CD14-positive monocyte (primary cell): ENCODE data around the gene ZNF546. TPM values are rescaled to one million over a fixed set of nuclear protein-coding genes. Genes with fewer than 3 reads are reported as not detected.

Experiments
- DNase-seq, 3 donors: peaks; one replicate each; pipeline ENCODE4 v3.0.0-alpha.2; 2011 to 2022
- H2AFZ ChIP-seq: 2 replicates; pipeline ENCODE4 v1.6.0; 2012; ENCODE audit warnings: mild to moderate bottlenecking, low read depth, low read length, inconsistent platforms; ENCODE audit not compliant: insufficient read depth, poor library complexity, severe bottlenecking
- H3K27ac ChIP-seq, 2 donors: 1 replicate in 1 of 2; 2 replicates in 1 of 2; pipeline ENCODE4 v1.5.1; 2012 to 2013; ENCODE audit warnings: low read length in 2 of 2, control low read depth in 1 of 2, inconsistent platforms in 1 of 2, low read depth in 1 of 2, mild to moderate bottlenecking in 1 of 2
- H3K27me3 ChIP-seq, 2 donors: one replicate each; pipeline versions ENCODE4 v1.6.0 to v1.6.1; 2011 to 2013; ENCODE audit warnings: low read length in 2 of 2; ENCODE audit not compliant: control insufficient read depth in 2 of 2, insufficient read depth in 2 of 2
- H3K36me3 ChIP-seq, 2 donors: replicated peaks in 1 of 2; 1 replicate in 1 of 2; 2 replicates in 1 of 2; pipeline versions ENCODE4 v1.5.1 to v1.6.1; 2012 to 2013; ENCODE audit warnings: low read length in 2 of 2, control low read depth in 1 of 2, inconsistent platforms in 1 of 2, mild to moderate bottlenecking in 1 of 2; ENCODE audit not compliant: insufficient read depth in 2 of 2, control insufficient read depth in 1 of 2
- H3K4me1 ChIP-seq, 2 donors: 1 replicate in 1 of 2; 2 replicates in 1 of 2; pipeline versions ENCODE4 v1.5.1 to v1.6.1; 2012 to 2013; ENCODE audit warnings: low read length in 2 of 2, control low read depth in 1 of 2, inconsistent platforms in 1 of 2, mild to moderate bottlenecking in 1 of 2, moderate library complexity in 1 of 2; ENCODE audit not compliant: insufficient read depth in 2 of 2, control insufficient read depth in 1 of 2
- H3K4me2 ChIP-seq: replicated peaks from 2 replicates; pipeline ENCODE3; 2012; ENCODE audit warnings: low read length, moderate library complexity, mild to moderate bottlenecking; ENCODE audit not compliant: poor library complexity, severe bottlenecking; ENCODE audit errors: extremely low read depth
- H3K4me3 ChIP-seq, 3 experiments: fragments of 200-600 bp in 1 of 3; sonication (generic) in 1 of 3; replicated peaks in 1 of 3; 1 replicate in 2 of 3; 2 replicates in 1 of 3; pipeline ENCODE4 v1.5.1; 2011 to 2013; ENCODE audit warnings: low read length in 3 of 3, mild to moderate bottlenecking in 3 of 3, control low read depth in 2 of 3, low read depth in 2 of 3, inconsistent platforms in 1 of 3, moderate library complexity in 1 of 3
- H3K79me2 ChIP-seq: 2 replicates; pipeline ENCODE4 v1.6.0; 2012; ENCODE audit warnings: mild to moderate bottlenecking, control low read depth, inconsistent platforms, low read length, moderate library complexity; ENCODE audit not compliant: insufficient read depth
- H3K9ac ChIP-seq: 2 replicates; pipeline ENCODE4 v1.6.0; 2017; ENCODE audit warnings: low read length, mild to moderate bottlenecking; ENCODE audit not compliant: insufficient read depth, poor library complexity, severe bottlenecking
- H3K9me3 ChIP-seq, 2 donors: replicated peaks in 1 of 2; 1 replicate in 1 of 2; 2 replicates in 1 of 2; pipeline versions ENCODE4 v1.5.1 to v1.6.1; 2012 to 2013; ENCODE audit warnings: low read length in 2 of 2, control low read depth in 1 of 2; ENCODE audit not compliant: control insufficient read depth in 1 of 2, insufficient read depth in 1 of 2
- H4K20me1 ChIP-seq: 2 replicates; pipeline ENCODE4 v1.6.0; 2012; ENCODE audit warnings: mild to moderate bottlenecking, low read length, control low read depth, moderate library complexity; ENCODE audit not compliant: insufficient read depth
- H3K27ac Mint-ChIP-seq, 7 donors: one replicate each; pipeline ENCODE4 v1.8.0; 2020; ENCODE audit warnings: mild to moderate bottlenecking in 7 of 7, mixed read lengths in 7 of 7, moderate library complexity in 6 of 7, inconsistent platforms in 2 of 7
- H3K27me3 Mint-ChIP-seq, 3 donors: one replicate each; pipeline ENCODE4 v1.8.0; 2021 to 2022; ENCODE audit warnings: low read depth in 3 of 3, mild to moderate bottlenecking in 3 of 3, mixed read lengths in 3 of 3, moderate library complexity in 3 of 3, inconsistent platforms in 1 of 3
- H3K36me3 Mint-ChIP-seq, 2 donors: one replicate each; pipeline ENCODE4 v1.8.0; 2020; ENCODE audit warnings: mixed read lengths in 2 of 2, inconsistent platforms in 1 of 2, mild to moderate bottlenecking in 1 of 2
- H3K4me1 Mint-ChIP-seq: one replicate; pipeline ENCODE4 v1.8.0; 2020; ENCODE audit warnings: mild to moderate bottlenecking, mixed read lengths
- H3K4me3 Mint-ChIP-seq, 2 donors: one replicate each; pipeline ENCODE4 v1.8.0; 2020; ENCODE audit warnings: mild to moderate bottlenecking in 2 of 2, mixed read lengths in 2 of 2, moderate library complexity in 1 of 2
- H3K9me3 Mint-ChIP-seq, 7 donors: one replicate each; pipeline ENCODE4 v1.8.0; 2020 to 2022; ENCODE audit warnings: mixed read lengths in 7 of 7, mild to moderate bottlenecking in 6 of 7, moderate library complexity in 6 of 7, inconsistent platforms in 2 of 7
- CTCF ChIP-seq: fragments of 200-600 bp; IDR thresholded peaks from one replicate; pipeline ENCODE4 v1.8.0; 2022; ENCODE audit warnings: antibody characterized with exemption, mild to moderate bottlenecking
- intact Hi-C, 2 donors: fragments of 100-400 bp; cut with micrococcal nuclease; formaldehyde crosslinking; loops; one replicate each; pipeline versions ENCODE4 v1.15.0 to v1.15.1; 2023
- polyA plus RNA-seq, 3 donors: library from polyadenylated mRNA; depleted of rRNA in 1 of 3; unstranded in 2 of 3; stranded (reverse) in 1 of 3; fragments of 300-500 nt in 2 of 3; fragments of >200 nt in 1 of 3; fragmentation: Illumina TruSeq in 2 of 3; gene quantifications; 1 replicate in 2 of 3; 2 replicates in 1 of 3; pipeline ENCODE4 v1.2.3, GENCODE V29; 2012 to 2021

ZNF546 gene
- polyA plus RNA-seq, 3 donors = 1.3 to 2.3 (median 1.4) TPM

GRCh38 chr19:39986643-39987042 lies 10.2 kb upstream of the ZNF546 start:
- Histone ChIP-seq H3K79me2 (no peaks in the 10 kb centered on the region), H3K9ac (no peak overlapping the region), H2AFZ (no peak overlapping the region), H3K4me1 (no peaks in the 10 kb centered on the region), H4K20me1 (no peaks in the 10 kb centered on the region), H3K4me3 (no peak overlapping the region), H3K27ac (no peak overlapping the region), H3K27me3 (no peaks in the 10 kb centered on the region), H3K36me3 (peaks cover 7 to 21% of the 10 kb centered on the region in 2 donors), H3K9me3 (peaks cover 17 to 28% of the 10 kb centered on the region in 2 donors), H3K4me2 (no peak overlapping the region)
- intact Hi-C loops = no loop called here
- peaks cover 12 to 28% of the 10 kb centered on the region in 2 donors for H3K36me3 Mint-ChIP-seq
- no peak overlapping the region for H3K4me3 Mint-ChIP-seq
- H3K9me3 Mint-ChIP-seq = peaks cover 29 to 50% (median 44%) of the 10 kb centered on the region in 7 donors
- no peak overlapping the region for H3K27ac Mint-ChIP-seq
- H3K4me1 Mint-ChIP-seq = peaks cover 4% of the 10 kb centered on the region
- DNase-seq = no peak
- TF ChIP-seq CTCF = no peak
- peaks cover 0 to 3% (median 3%) of the 10 kb centered on the region in 3 donors for H3K27me3 Mint-ChIP-seq

GRCh38 chr19:39987167-39987566 lies 9.7 kb upstream of the ZNF546 start:
- no peak for TF ChIP-seq CTCF
- Mint-ChIP-seq H3K4me1 (peaks cover 4% of the 10 kb centered on the region), H3K27me3 (peaks cover 0 to 3% (median 3%) of the 10 kb centered on the region in 3 donors), H3K9me3 (peaks cover 29 to 48% (median 43%) of the 10 kb centered on the region in 7 donors), H3K36me3 (peaks cover 9 to 25% of the 10 kb centered on the region in 2 donors), H3K27ac (no peak overlapping the region), H3K4me3 (no peak overlapping the region)
- Histone ChIP-seq H4K20me1 (no peaks in the 10 kb centered on the region), H3K4me3 (no peak overlapping the region), H3K27ac (no peak overlapping the region), H2AFZ (no peak overlapping the region), H3K4me1 (no peaks in the 10 kb centered on the region), H3K79me2 (no peaks in the 10 kb centered on the region), H3K9me3 (peaks cover 17 to 28% of the 10 kb centered on the region in 2 donors), H3K9ac (no peak overlapping the region), H3K4me2 (no peak overlapping the region), H3K36me3 (peaks cover 5 to 15% of the 10 kb centered on the region in 2 donors), H3K27me3 (no peaks in the 10 kb centered on the region)
- DNase-seq = no peak
- intact Hi-C loops = no loop called here
